Measurements from ENCODE around the gene GIGYF2. TPM values are rescaled to one million over a fixed set of nuclear protein-coding genes. Genes with fewer than 3 reads are reported as not detected.

Gene GIGYF2
- total and polyA plus RNA-seq, 11 donors = 25.3 to 78.1 (median 56.5) TPM

- no peak overlapping the region for H3K27ac ChIP-seq
- peaks cover 6 to 99% (median 93%) of the 10 kb centered on the region in 9 donors for H3K36me3 ChIP-seq
- peaks cover 0 to 25% (median 0%) of the 10 kb centered on the region in 12 donors for H3K4me1 ChIP-seq
- no peaks in the 10 kb centered on the region for H3K27me3 ChIP-seq
- intact Hi-C loops (cut with DNase I) = no loop called here
- no peaks in the 10 kb centered on the region for H3K9me3 ChIP-seq
- WGBS, 4 donors = 64 to 76% (median 70%) methylated on average over 10 of the region's 10 CpGs
- TF ChIP-seq POLR2A (IDR thresholded peaks at IDR 0.05) (no peak), CTCF (IDR thresholded peaks at IDR 0.05) (no peak)
- ATAC-seq = no peak
- DNase-seq = no peak
- H3K4me3 ChIP-seq = no peak overlapping the region
Observed at GRCh38 chr2:232816657-232817056, 119.5 kb downstream of the GIGYF2 start.

- DNase-seq = no peak
- H3K9me3 ChIP-seq = no peaks in the 10 kb centered on the region
- intact Hi-C loops (cut with DNase I) = no loop called here
- TF ChIP-seq POLR2A (IDR thresholded peaks at IDR 0.05) (no peak), CTCF (IDR thresholded peaks at IDR 0.05) (no peak)
- WGBS, 4 donors = 65 to 75% (median 71%) methylated on average over 3 of the region's 3 CpGs
- H3K4me1 ChIP-seq = peaks cover 0 to 25% (median 0%) of the 10 kb centered on the region in 12 donors
- peaks cover 6 to 99% (median 93%) of the 10 kb centered on the region in 9 donors for H3K36me3 ChIP-seq
- no peak overlapping the region for H3K4me3 ChIP-seq
- ATAC-seq = no peak
- H3K27me3 ChIP-seq = no peaks in the 10 kb centered on the region
- no peak overlapping the region for H3K27ac ChIP-seq
Observed at GRCh38 chr2:232817756-232818155, 120.6 kb downstream of the GIGYF2 start.

GRCh38 chr2:232829988-232830387 is 132.9 kb downstream of the GIGYF2 start:
- H3K36me3 ChIP-seq = peaks cover 0 to 94% (median 67%) of the 10 kb centered on the region in 9 donors
- no peak overlapping the region for H3K27ac ChIP-seq
- 71 to 97% (median 93%) methylated on average over 3 of the region's 3 CpGs for WGBS, 4 donors
- H3K9me3 ChIP-seq = no peaks in the 10 kb centered on the region
- no peak overlapping the region for H3K4me3 ChIP-seq
- ATAC-seq (no peak), DNase-seq (no peak)
- no peak for TF ChIP-seq POLR2A (IDR thresholded peaks at IDR 0.05)
- TF ChIP-seq CTCF (IDR thresholded peaks at IDR 0.05) = no peak
- peaks cover 0 to 13% (median 0%) of the 10 kb centered on the region in 12 donors for H3K4me1 ChIP-seq
- intact Hi-C loops (cut with DNase I) = loop anchor here in 1 of 10 donors (10.0 kb wide), 1 partner anchor 225 kb away; no protein-coding TSS in a partner anchor
- H3K27me3 ChIP-seq = no peaks in the 10 kb centered on the region

GRCh38 chr2:232831496-232831895 is 134.4 kb downstream of the GIGYF2 start:
- DNase-seq = no peak
- H3K27me3 ChIP-seq = no peaks in the 10 kb centered on the region
- WGBS, 4 donors = 88 to 89% (median 89%) methylated on average over 3 of the region's 3 CpGs
- intact Hi-C loops (cut with DNase I) = loop anchor here in 1 of 10 donors (10.0 kb wide), 1 partner anchor 227 kb away; no protein-coding TSS in a partner anchor
- no peak for TF ChIP-seq CTCF (IDR thresholded peaks at IDR 0.05)
- ATAC-seq = no peak
- H3K4me3 ChIP-seq = no peak overlapping the region
- peaks cover 0 to 21% (median 3%) of the 10 kb centered on the region in 12 donors for H3K4me1 ChIP-seq
- H3K27ac ChIP-seq = no peak overlapping the region
- no peaks in the 10 kb centered on the region for H3K9me3 ChIP-seq
- H3K36me3 ChIP-seq = peaks cover 0 to 94% (median 70%) of the 10 kb centered on the region in 9 donors

Data from heart left ventricle (tissue), 16 donors.